GM10266 (cell line): Measurements from ENCODE around the gene MRPS10.

Source experiments
- DNase-seq: peaks from one replicate; pipeline ENCODE4 v3.0.0; 2012; ENCODE audit errors: extremely low spot score
- CTCF ChIP-seq: IDR thresholded peaks from 2 replicates; pipeline ENCODE4 v1.5.1; 2012; ENCODE audit warnings: mild to moderate bottlenecking, low read depth; ENCODE audit not compliant: control insufficient read depth, insufficient read depth; ENCODE audit errors: missing control alignments

Gene MRPS10

DNA sequence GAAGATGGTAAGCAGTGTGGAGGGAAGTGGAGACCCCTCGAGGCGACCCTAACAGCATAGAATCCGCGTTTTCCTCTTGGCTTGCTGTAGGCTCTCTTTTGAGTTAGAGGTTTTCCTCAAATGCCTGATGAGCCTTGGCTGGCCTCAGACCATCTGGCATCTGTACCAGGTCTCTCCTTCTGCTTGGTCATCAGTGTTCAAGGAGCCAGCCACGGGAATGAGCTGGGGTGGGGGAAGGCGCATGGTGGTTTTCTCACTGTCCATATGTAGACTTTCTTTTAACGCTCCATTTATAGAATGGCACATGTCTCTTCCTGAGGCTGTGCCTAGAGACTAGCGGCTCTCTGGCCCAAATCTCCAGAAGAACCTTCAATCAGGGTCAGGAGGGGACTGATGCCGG is 52.6 kb downstream of the MRPS10 start:
- DNase-seq: no peak
- no peak for TF ChIP-seq CTCF

DNA sequence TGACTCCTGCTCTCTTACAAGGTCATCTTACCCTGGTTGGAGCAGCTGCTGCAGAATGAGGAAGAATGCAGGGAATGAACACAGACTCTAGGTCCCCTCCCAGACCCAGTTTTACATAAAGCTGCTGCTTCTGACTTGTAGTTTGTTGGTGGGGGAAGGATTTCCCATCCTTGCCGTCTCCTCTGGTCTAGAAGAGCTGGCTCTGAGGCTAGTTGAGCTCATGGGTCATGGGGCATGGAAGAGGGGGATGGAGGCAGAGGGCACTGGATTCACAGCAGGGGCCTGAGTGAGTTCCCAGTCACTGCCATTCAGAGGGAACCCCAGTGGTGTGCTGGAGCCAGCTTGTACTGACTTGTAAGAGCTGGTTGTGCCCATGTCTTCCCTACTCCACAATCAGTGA is 53.7 kb downstream of the MRPS10 start:
- no peak for TF ChIP-seq CTCF
- no peak for DNase-seq

DNA sequence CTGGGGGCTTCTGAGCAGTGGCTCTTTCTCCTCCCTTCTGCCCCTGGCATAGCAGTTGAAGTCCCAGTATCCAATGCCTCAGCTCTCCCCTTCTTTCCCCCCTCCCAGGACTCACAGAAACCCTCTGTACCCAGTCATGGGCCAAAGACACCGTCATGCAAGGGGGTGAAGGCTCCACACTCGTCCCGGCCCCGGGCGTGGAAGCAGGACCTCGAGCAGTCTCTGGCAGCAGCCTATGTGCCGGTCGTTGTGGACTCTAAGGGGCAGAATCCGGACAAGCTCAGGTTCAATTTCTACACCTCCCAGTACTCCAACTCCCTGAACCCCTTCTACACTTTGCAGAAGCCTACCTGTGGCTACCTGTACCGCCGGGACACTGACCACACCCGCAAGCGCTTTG is 54.8 kb downstream of the MRPS10 start:
- no peak for DNase-seq
- TF ChIP-seq CTCF: no peak

- no peak for TF ChIP-seq CTCF
- no peak for DNase-seq
These were observed 55.3 kb downstream of the MRPS10 start for GRCh38 chr6:42162384-42162783.

DNA sequence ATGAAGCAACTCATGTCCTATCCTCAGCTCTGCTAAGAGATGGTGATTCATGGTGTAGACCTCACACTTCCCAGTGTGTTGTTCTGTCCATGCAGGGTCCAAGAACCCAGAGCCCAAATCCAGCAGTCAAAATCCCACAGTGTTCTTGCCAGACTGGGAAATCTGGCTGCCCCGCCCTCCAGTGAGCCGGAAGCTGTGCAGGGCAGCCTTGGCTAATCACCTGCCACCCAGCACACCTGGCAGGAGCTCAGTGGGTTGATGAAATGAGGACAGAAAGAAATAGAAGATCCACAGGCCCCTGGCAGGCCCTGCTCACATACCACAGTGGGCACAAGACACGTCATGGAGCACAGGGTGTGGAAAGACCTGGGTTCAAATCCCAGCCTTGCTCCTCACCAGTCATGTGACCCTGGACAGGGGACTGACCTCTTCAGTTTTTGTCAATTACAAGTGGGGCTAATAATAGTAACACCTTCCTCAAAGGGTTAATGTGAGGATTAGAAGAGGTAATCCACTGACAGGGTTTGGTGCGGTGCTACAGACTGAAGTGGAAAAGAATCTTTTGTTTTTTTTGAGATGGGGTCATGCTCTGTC is 58.1 kb downstream of the MRPS10 start:
- no peak for DNase-seq
- TF ChIP-seq CTCF: no peak

DNA sequence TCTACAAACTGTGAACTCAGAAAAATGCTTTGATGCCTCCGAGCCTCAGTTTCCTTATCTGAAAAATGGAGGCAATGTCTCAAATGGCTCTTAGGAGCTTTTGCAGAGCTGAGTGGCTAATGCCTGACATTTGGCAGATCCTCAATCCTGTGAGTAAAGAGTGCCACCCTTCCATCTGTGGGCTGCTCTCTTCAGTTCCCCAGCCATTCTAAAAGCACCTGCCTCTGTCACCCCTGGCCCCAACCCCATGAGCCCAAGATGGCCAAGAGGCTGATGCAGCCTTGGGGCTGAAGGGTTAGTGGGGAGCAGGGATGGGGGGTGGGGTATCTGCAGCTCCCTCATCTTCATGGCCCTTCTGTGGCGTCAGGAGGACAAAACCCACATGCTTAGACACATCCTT is 59.0 kb downstream of the MRPS10 start:
- DNase-seq: no peak
- no peak for TF ChIP-seq CTCF

- TF ChIP-seq CTCF: no peak
- no peak for DNase-seq
These were observed 59.6 kb downstream of the MRPS10 start for GRCh38 chr6:42158011-42158410.
